NCI-H510A (cell line): ENCODE results near the gene TSSC4.

ENCODE experiments used
- DNase-seq: peaks from one replicate; lab custom pipeline; 2025; lab: John Stamatoyannopoulos, UW

Gene TSSC4

GRCh38 chr11:2449548-2450320 is 49.2 kb downstream of the TSSC4 start:
- no peak for DNase-seq

- no peak for DNase-seq
Observed at GRCh38 chr11:2450321-2451041, 49.9 kb downstream of the TSSC4 start.

DNA sequence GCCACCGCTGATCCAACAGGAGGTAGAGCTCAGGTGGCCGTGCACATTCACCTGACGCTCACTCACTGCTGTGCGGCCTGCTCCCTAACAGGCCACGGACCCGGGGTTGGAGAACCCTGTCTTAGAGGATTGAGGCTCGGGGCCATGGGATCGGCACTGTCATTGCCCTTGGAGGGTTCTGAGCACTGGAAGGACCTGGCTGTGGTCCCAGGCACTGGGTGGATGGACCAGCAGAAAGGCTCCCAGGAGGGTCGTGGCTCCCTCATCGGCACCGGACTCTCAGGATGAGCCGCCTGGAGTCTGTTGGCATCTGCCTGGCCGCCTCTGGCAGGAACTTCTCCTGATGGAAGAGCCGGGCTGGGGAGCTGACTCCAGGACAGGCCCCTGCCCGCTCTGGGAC is 50.8 kb downstream of the TSSC4 start:
- no peak for DNase-seq

DNA sequence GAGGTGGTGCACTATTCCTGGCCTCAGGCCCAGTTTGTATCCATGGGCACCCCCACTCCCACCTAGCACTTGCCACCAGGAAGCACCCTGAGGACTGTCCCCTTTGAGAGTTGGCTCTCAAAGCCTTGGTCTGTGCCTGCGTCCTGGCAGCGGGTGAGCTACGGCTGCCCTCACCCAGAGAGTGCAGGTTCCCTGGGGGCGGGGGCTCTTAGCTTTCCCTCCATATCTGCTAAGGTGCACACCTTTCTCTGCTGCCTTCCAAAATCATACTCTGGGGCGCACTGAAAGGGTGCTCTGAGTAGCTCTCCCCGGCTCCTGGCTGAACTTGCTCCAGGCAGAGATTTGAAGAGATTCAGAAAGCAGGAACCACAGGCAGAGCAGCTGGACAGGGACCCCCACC is 51.4 kb downstream of the TSSC4 start:
- no peak for DNase-seq

DNA sequence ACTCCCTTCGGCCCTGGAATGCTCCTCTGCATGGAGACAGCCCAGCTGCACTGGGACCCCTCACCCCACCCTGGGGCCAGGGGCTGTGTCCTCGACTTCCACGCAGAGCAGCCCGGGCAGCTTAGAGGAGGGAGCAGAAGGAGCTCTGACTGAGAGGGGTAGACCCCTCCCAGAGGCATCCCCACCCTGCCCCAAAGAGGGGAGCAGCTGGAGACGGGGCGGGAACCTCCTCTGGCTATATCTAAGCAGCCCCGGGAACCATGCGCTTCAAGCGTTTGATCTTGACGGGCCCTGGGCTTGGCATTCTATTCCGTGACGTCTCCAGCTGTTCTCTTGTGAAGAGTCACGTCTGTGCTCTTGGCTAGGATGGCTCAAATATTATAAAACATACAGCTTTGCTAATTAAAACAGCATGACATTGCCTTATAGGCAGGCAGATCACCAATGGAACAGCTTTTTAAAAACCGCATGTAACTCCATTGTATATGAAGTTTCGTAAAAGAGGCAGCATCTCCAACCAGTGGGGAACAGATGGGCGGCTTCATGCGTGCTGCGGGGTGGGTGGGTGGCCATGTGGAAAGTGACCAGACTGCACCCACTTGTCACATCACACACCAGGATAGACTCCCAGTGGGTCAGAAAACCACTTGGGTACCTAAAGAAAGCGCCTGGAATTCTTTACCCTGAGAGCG is 51.9 kb downstream of the TSSC4 start:
- no peak for DNase-seq

GRCh38 chr11:2453436-2453835 is 52.9 kb downstream of the TSSC4 start:
- DNase-seq: no peak
